M059J (cell line): ENCODE measurements around the gene ERMARD. TPM values are rescaled to one million over a fixed set of nuclear protein-coding genes. Genes with fewer than 3 reads are reported as not detected.

Experiments used
- DNase-seq: peaks from one replicate; pipeline ENCODE4 v3.0.0-alpha.2; 2012; ENCODE audit warnings: low read depth
- total RNA-seq: library from RNA; depleted of rRNA; stranded (reverse); fragments of >200 nt; shearing (Covaris generic); gene quantifications from 2 replicates; pipeline ENCODE4 v1.2.3, GENCODE V29; 2014

Gene ERMARD
- total RNA-seq, 1 experiment from 2014 or later: 9.5 TPM

- DNase-seq: no peak
These were observed 51.4 kb downstream of the ERMARD start for GRCh38 chr6:169802790-169803189.

GRCh38 chr6:169803271-169803811 lies 51.9 kb downstream of the ERMARD start:
- no peak for DNase-seq

- DNase-seq: no peak
These were observed 52.5 kb downstream of the ERMARD start for GRCh38 chr6:169803816-169804340.

- no peak for DNase-seq
These were observed 53.0 kb downstream of the ERMARD start for GRCh38 chr6:169804427-169804826.

- no peak for DNase-seq
These were observed 53.9 kb downstream of the ERMARD start for GRCh38 chr6:169805242-169805838.

- no peak for DNase-seq
These were observed 55.3 kb downstream of the ERMARD start for GRCh38 chr6:169806701-169807100.

- DNase-seq: no peak
These were observed 55.8 kb downstream of the ERMARD start for GRCh38 chr6:169807229-169807628.

- DNase-seq: no peak
These were observed 56.5 kb downstream of the ERMARD start for GRCh38 chr6:169807699-169808607.

- DNase-seq: no peak
These were observed 57.2 kb downstream of the ERMARD start for GRCh38 chr6:169808608-169808967.

- DNase-seq: no peak
These were observed 58.0 kb downstream of the ERMARD start for GRCh38 chr6:169809386-169809785.

GRCh38 chr6:169810066-169810989 lies 58.9 kb downstream of the ERMARD start:
- DNase-seq: no peak

GRCh38 chr6:169811072-169811471 lies 59.6 kb downstream of the ERMARD start:
- no peak for DNase-seq

GRCh38 chr6:169811521-169812256 lies 60.3 kb downstream of the ERMARD start:
- no peak for DNase-seq

- no peak for DNase-seq
These were observed 60.8 kb downstream of the ERMARD start for GRCh38 chr6:169812257-169812644.

GRCh38 chr6:169813969-169814368 lies 62.5 kb downstream of the ERMARD start:
- DNase-seq: no peak

- DNase-seq: no peak
These were observed 64.6 kb downstream of the ERMARD start for GRCh38 chr6:169816054-169816453.

GRCh38 chr6:169816975-169817374 lies 65.6 kb downstream of the ERMARD start:
- no peak for DNase-seq

GRCh38 chr6:169820358-169820757 lies 68.9 kb downstream of the ERMARD start:
- DNase-seq: no peak

- no peak for DNase-seq
These were observed 72.6 kb downstream of the ERMARD start for GRCh38 chr6:169824021-169824420.

GRCh38 chr6:169824848-169825557 lies 73.6 kb downstream of the ERMARD start:
- DNase-seq: no peak
